GM15510 (cell line): ENCODE results near the gene FRA10AC1.

Source experiments
- POLR2A ChIP-seq: IDR thresholded peaks from 3 replicates; pipeline ENCODE4 v1.6.1; 2011; ENCODE audit warnings: borderline replicate concordance; ENCODE audit not compliant: insufficient read length; ENCODE audit errors: extremely low read depth

The FRA10AC1 gene, protein sequence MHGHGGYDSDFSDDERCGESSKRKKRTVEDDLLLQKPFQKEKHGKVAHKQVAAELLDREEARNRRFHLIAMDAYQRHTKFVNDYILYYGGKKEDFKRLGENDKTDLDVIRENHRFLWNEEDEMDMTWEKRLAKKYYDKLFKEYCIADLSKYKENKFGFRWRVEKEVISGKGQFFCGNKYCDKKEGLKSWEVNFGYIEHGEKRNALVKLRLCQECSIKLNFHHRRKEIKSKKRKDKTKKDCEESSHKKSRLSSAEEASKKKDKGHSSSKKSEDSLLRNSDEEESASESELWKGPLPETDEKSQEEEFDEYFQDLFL

DNA sequence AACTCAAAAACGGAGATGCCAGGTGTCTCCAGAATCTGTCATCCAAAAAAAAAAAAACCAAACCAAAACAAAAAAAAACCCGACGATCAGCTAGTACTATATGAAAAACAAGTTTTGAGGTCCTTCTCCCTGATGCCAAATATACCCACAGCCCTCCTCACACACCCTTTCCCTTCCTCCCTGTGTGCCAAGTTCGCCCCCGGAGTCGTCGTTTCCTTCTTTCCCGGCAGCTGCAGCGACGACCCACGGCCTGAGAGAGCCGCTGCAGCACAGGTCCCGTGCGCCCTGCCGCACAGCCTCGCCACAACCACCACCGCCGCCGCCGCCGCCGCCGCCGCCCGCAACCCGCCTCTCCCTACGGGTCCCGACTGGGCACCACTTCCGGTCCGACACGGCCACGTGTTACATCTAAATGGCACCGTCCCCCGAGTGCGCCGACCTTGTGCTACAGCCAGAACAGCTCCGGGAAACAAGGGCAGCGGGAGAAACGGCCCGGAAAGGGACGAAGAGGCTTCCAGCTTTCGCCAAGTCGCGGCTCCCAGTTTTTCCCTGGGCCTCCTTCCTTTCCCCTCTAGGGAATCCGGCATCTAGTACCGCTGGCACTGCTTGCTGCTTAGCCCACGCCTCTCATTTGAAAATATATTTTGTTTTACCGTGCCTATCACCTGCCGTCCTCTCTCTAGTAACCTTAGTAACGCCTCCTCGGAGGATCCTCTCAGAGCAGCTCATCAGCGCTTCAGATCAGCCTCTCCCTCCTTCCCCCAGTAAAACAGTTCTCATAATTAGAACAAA, at the start of gene FRA10AC1:
TSS of gene FRA10AC1 (minus strand) at position 383 of the 792 bp plus-strand sequence. CDS start 2,486 bp downstream, outside the sequence.
- TF ChIP-seq POLR2A: peak; percentile 72

GRCh38 chr10:93751832-93752231, 49.4 kb upstream of the FRA10AC1 start:
- TF ChIP-seq POLR2A: no peak

DNA sequence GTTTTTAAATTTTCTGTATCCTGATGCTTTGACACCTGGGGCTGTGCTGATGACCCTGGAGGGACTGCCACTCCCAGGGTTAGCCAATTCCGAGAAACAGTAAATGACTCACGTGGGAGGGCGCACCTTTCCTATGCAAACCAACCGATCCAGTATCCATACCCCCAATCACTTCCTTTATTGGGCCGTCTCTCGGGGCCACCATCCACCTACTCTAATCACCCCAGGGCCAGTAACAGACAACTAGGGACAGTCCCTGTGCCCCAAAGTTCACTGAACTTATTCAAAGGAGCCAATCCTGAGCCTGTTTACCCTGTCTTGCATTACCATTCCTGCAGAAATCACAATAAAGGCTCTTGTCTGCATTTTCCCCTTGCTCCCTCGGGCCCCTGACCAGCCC, 48.7 kb upstream of the FRA10AC1 start:
- no peak for TF ChIP-seq POLR2A

DNA sequence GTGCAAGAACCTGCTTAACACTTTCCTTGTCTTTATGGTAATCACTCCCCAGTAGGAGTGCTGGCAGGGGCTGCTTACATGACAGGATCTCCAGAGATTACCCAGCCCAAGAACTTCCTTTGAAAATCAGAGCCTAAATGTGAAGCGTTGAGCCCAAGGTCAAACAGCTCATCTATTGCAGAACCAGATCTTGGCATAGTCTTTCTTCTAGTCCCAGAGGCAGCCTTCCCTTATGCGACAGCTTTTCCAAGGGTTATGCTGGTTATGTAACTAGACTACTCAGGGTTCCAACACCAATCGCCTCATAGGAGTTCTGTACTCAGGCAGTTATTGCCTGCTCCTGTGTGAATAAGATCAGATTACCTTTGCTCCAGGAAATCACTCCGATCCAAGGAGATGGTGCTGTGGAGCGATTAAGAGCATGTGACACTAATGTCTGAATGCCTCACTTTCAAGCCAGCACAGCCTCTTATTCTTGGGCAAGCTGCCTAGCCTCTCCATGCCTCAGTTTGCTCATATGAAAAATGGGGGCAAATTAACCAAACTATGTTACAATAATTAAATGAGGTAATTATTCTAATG, 46.9 kb upstream of the FRA10AC1 start:
- TF ChIP-seq POLR2A: no peak

DNA sequence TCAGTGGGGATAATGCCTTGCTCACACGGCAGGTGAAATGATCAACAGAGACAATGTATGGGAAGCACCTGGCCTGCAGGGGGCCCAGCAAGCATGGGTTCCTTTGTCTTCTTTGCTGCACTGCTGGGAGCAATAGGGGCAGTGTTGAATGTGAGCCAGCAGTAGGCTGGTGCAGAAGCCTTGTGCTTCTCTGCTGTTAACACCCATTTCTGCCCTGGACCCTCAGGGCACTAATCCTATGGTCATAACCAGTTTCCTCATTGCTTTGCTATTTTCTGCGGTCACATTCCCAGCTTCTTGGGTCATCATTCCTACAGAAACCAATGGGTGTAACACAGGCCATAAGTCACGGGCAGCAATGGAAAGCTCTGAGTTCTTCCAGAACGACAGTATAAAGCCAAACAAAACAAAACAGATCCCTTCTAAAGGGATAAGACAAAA, 44.5 kb upstream of the FRA10AC1 start:
- TF ChIP-seq POLR2A: no peak

DNA sequence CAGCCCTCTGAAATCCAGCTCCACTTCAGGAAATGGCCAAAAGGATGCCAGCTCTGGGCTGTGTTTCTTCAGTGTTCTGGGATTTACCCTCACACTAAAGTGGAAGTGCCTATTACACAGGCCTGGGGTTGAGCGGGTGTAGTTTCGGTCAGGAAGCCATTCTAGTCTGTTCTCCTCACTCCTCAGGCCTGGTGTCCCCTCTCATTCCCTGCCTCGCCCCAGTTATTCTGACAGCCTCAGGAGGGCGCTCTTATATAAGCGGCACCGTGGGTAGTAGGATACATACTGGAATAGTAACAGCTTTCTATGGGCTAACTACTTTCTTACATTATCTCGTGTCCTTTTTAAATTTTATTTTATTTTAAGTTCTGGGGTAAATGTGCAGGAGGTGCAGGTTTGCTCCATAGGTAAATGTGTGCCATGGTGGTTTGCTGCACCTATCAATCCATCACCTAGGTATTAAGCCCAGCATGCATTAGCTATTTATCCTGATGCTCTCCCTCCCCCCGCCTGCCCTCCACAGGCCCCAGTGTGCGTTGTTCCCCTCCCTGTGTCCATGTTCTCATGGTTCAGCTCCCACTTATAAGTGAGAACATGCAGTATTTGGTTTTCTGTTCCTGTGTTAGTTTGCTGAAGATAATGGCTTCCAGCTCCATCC, 43.1 kb upstream of the FRA10AC1 start:
- no peak for TF ChIP-seq POLR2A

DNA sequence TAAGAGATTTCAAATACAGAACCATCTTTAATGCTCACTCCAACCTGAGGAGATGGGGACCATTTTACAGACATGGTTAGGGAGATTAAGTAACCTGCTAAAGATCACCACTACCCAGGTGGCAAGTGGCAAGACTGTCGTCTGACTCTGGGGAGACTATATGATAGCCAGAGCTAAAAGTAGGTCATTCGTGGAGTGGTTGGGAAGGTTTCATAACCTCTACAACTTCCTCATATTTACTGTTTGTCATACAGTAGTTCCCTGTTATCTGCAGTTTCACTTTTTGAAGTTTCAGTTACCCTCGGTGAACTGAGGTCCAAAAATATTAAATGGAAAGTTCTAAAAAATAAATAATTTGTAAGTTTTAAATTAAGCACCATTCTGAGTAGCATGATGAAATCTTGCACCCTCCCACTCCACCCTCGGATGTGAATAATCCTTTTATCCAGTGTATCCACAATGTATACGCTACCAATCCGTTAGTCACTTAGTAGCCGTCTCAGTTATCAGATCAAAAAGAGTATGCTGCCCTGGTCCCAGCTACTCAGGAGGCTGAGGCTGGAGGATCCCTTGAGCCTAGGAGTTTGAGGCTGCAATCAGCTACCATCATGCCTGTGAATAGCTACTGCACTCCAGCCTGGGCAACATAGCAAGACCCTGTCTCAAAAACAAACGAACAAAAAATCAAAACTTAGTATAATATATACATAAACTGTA, 40.4 kb upstream of the FRA10AC1 start:
- no peak for TF ChIP-seq POLR2A

DNA sequence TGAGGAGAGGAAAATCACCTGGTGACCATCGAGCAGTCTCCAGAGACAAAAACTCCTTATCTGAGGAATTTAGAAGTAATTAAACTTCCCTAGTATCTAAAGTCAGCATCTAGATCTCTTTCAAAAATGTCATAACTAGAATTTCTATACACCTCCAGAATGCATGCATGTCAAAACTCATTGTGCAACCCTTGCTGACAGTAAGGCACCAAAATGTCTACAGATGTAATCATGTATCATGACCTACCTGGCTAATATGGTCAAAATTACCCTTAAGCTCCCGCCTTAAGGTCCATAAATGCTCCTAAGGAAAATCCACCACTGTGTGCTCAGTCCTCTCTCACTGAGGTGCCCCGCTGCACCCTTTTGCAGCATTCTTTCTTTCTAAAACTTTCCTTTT, 39.0 kb upstream of the FRA10AC1 start:
- no peak for TF ChIP-seq POLR2A

DNA sequence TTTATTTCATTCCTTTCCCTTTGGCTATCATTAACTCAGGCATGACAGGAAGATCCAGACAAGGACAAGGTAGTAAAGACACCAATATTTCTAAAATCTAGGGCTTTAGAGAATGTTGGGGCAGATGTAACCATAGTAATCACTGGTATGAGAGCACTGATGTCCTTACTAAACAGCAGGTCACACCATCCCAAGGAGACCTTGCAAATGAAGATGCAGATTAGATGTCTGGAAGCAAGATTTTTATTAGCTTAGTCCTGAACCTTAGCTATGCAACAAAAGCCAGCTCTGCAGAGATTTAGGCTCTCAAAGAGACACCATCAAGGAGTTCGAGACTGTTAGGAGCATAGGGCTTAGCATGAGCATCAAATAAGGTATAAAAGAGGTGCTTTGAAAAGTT, 23.6 kb upstream of the FRA10AC1 start:
- TF ChIP-seq POLR2A: no peak

DNA sequence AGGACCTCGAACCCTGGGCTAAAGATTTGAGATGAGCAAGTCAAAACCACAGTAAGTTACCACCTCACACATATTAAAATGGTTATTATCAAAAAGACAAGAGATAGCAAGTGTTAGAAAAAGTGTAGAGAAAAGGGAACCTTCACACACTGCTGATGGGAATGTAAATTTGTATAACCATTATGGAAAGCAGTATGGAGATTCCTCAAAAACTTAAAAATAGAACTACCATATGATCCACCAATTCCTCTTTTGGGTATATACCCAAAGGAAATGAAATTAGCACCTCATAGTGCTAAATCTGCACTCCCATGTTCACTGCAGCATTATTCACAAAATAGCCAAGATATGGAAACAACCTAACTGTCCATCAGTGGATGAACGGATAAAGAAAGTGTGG, 20.8 kb upstream of the FRA10AC1 start:
- TF ChIP-seq POLR2A: no peak

DNA sequence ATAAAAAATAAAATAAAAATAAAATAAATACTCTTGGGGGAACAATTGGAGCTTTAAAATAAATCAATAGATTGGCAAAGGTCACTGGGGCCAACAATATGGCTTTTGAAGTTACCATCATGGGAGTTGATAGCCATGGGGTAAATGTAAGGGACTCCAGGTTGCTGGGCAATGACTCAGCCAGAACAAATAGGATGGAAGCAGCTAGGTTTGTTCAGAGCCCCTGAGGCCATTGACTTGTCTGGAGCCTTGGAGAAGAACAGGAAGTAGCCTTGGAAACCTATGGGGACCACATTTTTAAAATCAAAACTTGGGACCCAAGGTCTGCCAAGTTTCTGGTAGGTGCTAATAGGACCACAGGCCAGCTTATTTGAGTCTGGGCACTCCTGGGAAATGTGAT, 20.2 kb upstream of the FRA10AC1 start:
- TF ChIP-seq POLR2A: no peak

GRCh38 chr10:93719901-93720300, 17.5 kb upstream of the FRA10AC1 start:
- no peak for TF ChIP-seq POLR2A

DNA sequence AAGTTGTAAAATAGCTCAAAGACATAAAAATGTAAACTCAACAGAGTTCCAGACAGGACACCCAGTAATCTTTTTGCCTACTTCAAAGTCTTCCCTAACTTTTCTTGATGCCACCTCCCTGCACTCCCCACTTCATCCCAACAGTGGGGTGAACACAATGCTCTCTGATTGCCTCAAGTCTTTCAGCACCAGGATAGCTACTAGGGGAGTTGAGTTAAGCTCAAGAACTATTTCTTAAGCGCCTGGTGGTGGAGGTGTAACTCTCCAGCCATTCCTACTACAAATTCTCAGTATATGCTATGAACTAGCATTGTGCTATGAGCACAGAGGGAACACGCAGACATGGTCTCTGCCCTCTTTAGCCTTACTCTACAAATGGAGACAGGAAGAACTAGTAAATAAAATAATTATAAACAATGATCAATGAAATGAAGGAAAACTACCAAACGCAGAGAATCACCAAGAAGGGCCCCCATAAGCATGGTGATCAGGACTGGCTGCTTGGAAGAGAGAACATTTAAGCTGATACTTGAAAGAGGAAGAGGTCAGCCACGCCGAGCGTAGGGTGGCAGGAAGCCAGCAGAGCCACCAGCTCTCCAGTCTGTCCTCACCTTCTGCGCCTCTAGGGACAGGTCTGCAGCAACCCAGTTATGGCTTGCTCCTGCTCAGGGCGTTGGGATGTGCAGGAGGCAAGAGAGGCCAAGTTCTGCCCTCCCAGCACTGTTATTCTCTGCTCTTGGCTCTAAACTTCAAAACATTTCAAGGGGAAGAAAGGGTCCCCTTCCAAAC, 16.7 kb upstream of the FRA10AC1 start:
- TF ChIP-seq POLR2A: no peak

DNA sequence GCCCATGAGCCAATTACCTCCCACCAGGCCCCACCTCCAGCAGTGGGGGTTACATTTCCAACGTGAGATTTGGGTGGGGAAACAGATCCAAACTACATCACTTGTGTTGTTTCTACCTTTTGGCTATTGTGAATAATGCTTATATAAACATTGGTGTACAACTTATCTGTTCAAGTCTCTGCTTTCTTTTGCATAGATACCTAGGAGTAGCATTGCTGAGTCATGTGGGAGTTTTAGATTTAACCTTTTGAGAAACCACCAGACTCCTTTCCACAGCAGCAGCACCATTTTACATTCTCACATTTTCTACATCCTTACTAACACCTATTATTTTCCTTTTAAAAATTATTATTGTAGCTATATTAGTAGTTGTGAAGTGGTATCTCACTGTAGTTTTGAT, 14.4 kb upstream of the FRA10AC1 start:
- no peak for TF ChIP-seq POLR2A

GRCh38 chr10:93715345-93715744, 13.0 kb upstream of the FRA10AC1 start:
- no peak for TF ChIP-seq POLR2A

DNA sequence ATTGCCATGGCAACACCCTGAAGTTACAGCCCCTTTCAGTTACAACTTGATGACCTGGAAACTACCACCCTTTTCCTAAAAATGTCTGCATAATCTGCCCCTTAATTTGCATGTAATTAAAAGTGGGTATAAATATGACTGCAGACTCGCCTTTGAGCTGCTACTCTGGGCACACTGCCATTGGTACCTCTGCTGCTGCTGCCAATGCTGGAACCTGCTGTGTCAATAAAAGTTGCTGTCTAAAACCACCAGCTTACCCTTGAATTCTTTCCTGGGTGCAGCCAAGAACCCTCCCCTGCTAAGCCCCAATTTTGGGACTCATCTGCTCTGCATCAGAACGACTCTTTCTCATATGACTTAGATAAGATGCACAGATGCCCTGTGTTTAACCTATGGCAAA, 10.2 kb upstream of the FRA10AC1 start:
- TF ChIP-seq POLR2A: no peak
